Osteoblast (primary cell): ENCODE measurements around the gene FAM76B. TPM values are rescaled to one million over a fixed set of nuclear protein-coding genes. Genes with fewer than 3 reads are reported as not detected.
A peak's percentile ranks its signal among the peaks of the same experiment; 100 is the strongest.

Experiments
- DNase-seq: peaks from one replicate; pipeline ENCODE4 v3.0.0; 2011; ENCODE audit warnings: low spot score, mixed read lengths; ENCODE audit not compliant: insufficient read length; ENCODE audit errors: missing footprints
- H2AFZ ChIP-seq: 2 replicates; pipeline ENCODE4 v1.6.0; 2011; ENCODE audit warnings: mild to moderate bottlenecking, low read length
- H3K27ac ChIP-seq: 2 replicates; pipeline ENCODE4 v1.5.1; 2011; ENCODE audit warnings: mild to moderate bottlenecking, low read depth, low read length, moderate library complexity
- H3K27me3 ChIP-seq: 2 replicates; pipeline ENCODE4 v1.6.0; 2012; ENCODE audit warnings: mild to moderate bottlenecking, control low read depth, inconsistent platforms, low read length, moderate library complexity; ENCODE audit not compliant: insufficient read depth
- H3K36me3 ChIP-seq: 2 replicates; pipeline ENCODE4 v1.5.1; 2011; ENCODE audit warnings: mild to moderate bottlenecking, low read length, control low read depth, moderate library complexity; ENCODE audit not compliant: insufficient read depth
- H3K4me1 ChIP-seq: 2 replicates; pipeline ENCODE4 v1.5.1; 2011; ENCODE audit warnings: mild to moderate bottlenecking, low read length, control low read depth, moderate library complexity; ENCODE audit not compliant: insufficient read depth
- H3K4me2 ChIP-seq: 2 replicates; pipeline ENCODE4 v1.6.0; 2011; ENCODE audit warnings: mild to moderate bottlenecking, low read length; ENCODE audit not compliant: insufficient read depth
- H3K4me3 ChIP-seq: fragments of 200-600 bp; sonication (generic); 3 replicates; pipeline ENCODE4 v1.5.1; 2012; ENCODE audit warnings: mild to moderate bottlenecking, low read length, inconsistent platforms; ENCODE audit not compliant: insufficient read depth
- H3K79me2 ChIP-seq: 2 replicates; pipeline ENCODE4 v1.6.0; 2012; ENCODE audit warnings: mild to moderate bottlenecking, low read length, control low read depth, inconsistent platforms; ENCODE audit not compliant: insufficient read depth
- H3K9me3 ChIP-seq: 2 replicates; pipeline ENCODE4 v1.5.1; 2011; ENCODE audit warnings: low read depth, low read length, control low read depth
- H4K20me1 ChIP-seq: 2 replicates; pipeline ENCODE4 v1.6.0; 2012; ENCODE audit warnings: mild to moderate bottlenecking, low read length, control low read depth; ENCODE audit not compliant: insufficient read depth
- total RNA-seq: library from RNA; depleted of rRNA; stranded (reverse); fragments of >200 nt; gene quantifications from 2 replicates; pipeline ENCODE4 v1.2.3, GENCODE V29; 2012
- TF ChIP-seq, protein P1 (sequence below): IDR thresholded peaks from 2 replicates; pipeline ENCODE4 v1.5.1; 2011; ENCODE audit warnings: mild to moderate bottlenecking, low read depth, low read length, moderate library complexity; ENCODE audit errors: extremely low read depth

FAM76B gene
- total RNA-seq = 26.8 and 37.1 TPM in 2 replicates

DNA sequence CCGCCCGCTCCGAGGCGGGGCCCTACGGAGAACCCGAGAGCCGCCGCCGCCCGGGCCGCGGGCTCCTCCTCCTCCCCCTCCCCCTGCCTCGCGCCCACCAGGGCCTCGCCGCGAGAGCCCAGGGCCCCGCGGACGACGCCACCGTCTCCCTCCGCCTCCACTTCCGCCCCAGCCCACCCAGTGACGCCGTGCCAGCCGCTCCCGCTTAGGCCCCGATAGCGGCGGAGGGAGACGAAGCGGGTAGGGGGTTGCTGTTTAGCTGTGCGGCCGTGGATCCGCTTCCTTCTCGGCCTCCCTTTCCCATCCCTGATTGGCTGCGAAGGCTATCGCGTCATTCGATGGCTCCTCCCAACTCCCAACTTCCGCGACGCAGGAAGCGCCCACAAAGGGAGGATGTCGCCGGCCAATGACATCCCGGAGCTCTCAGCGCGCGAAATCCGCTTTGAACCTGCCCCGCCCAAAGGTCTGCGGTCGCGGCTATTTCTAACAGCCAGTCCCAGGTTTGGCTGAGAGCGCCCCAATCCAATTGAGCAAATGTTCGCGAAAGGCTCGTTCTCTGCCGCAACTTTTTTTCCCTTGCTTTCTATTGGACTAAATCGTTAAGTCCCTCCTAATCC lies at the start of gene FAM76B:
Gene FAM76B, minus strand, starts transcription at position 277 of the 617 bp plus-strand sequence. CDS start 304 bp downstream, outside the sequence.
- Histone ChIP-seq H3K27ac (peak within 1 kb of the TSS; percentile 98), H4K20me1 (no peaks in the 10 kb centered on the region), H3K4me3 (peak within 1 kb of the TSS; percentile 94), H3K9me3 (no peaks in the 10 kb centered on the region), H3K4me1 (peaks cover 15% of the 10 kb centered on the region), H3K4me2 (peak within 1 kb of the TSS; percentile 100), H3K27me3 (no peaks in the 10 kb centered on the region), H3K36me3 (peaks cover 22% of the 10 kb centered on the region), H3K79me2 (peaks cover 51% of the 10 kb centered on the region), H2AFZ (peak within 1 kb of the TSS; percentile 84)
- DNase-seq = peak; percentile 93
- TF ChIP-seq, protein P1, sequence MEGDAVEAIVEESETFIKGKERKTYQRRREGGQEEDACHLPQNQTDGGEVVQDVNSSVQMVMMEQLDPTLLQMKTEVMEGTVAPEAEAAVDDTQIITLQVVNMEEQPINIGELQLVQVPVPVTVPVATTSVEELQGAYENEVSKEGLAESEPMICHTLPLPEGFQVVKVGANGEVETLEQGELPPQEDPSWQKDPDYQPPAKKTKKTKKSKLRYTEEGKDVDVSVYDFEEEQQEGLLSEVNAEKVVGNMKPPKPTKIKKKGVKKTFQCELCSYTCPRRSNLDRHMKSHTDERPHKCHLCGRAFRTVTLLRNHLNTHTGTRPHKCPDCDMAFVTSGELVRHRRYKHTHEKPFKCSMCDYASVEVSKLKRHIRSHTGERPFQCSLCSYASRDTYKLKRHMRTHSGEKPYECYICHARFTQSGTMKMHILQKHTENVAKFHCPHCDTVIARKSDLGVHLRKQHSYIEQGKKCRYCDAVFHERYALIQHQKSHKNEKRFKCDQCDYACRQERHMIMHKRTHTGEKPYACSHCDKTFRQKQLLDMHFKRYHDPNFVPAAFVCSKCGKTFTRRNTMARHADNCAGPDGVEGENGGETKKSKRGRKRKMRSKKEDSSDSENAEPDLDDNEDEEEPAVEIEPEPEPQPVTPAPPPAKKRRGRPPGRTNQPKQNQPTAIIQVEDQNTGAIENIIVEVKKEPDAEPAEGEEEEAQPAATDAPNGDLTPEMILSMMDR = no peak

- peak; percentile 66 for DNase-seq
- no peak overlapping the region for H3K4me3 ChIP-seq
- no peak overlapping the region for H3K4me2 ChIP-seq
- peak overlapping the region; percentile 52 for H3K27ac ChIP-seq
- TF ChIP-seq, protein P1 = peak; percentile 98
- H3K27me3 ChIP-seq = no peaks in the 10 kb centered on the region
- H3K79me2 ChIP-seq = no peaks in the 10 kb centered on the region
- no peaks in the 10 kb centered on the region for H3K9me3 ChIP-seq
- H3K4me1 ChIP-seq = peaks cover 25% of the 10 kb centered on the region
- peaks cover 51% of the 10 kb centered on the region for H3K36me3 ChIP-seq
- H2AFZ ChIP-seq = no peak overlapping the region
- H4K20me1 ChIP-seq = no peaks in the 10 kb centered on the region
Measured at GRCh38 chr11:95835768-95836488, 46.3 kb upstream of the FAM76B start.

GRCh38 chr11:95835351-95835750 lies 45.8 kb upstream of the FAM76B start:
- Histone ChIP-seq H3K27ac (no peak overlapping the region), H3K27me3 (no peaks in the 10 kb centered on the region), H3K4me3 (no peak overlapping the region), H3K4me2 (no peak overlapping the region), H3K4me1 (peaks cover 26% of the 10 kb centered on the region), H4K20me1 (no peaks in the 10 kb centered on the region), H3K36me3 (peaks cover 47% of the 10 kb centered on the region), H3K79me2 (no peaks in the 10 kb centered on the region), H2AFZ (no peak overlapping the region), H3K9me3 (no peaks in the 10 kb centered on the region)
- peak; percentile 74 for DNase-seq
- TF ChIP-seq, protein P1 = no peak

DNA sequence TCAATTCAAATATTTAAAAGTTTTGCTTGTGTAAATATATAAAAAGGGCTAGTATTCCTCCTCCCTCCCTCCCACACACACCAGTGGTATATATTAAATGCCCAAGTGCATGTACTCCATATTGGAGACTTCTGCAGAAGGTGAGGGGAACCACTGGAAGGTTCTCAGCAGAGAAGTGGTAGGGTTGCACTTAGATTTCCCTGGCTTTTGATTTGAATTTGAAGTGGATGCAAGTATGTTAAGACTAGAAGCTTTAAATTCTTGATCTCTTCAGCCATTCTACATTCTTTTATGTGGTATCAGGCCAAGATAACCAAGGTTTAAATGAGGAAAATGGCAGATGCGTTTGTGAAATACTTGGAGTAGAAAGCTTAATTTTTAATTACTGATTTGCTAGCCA lies 43.8 kb upstream of the FAM76B start:
- Histone ChIP-seq H4K20me1 (no peaks in the 10 kb centered on the region), H3K4me3 (no peak overlapping the region), H3K36me3 (peaks cover 43% of the 10 kb centered on the region), H3K79me2 (no peaks in the 10 kb centered on the region), H3K4me1 (peaks cover 30% of the 10 kb centered on the region), H2AFZ (no peak overlapping the region), H3K27ac (no peak overlapping the region), H3K27me3 (no peaks in the 10 kb centered on the region), H3K4me2 (no peak overlapping the region), H3K9me3 (no peaks in the 10 kb centered on the region)
- DNase-seq = no peak
- TF ChIP-seq, protein P1 = no peak
